ENCODE results near the gene MRPS6.

Gene MRPS6

DNA sequence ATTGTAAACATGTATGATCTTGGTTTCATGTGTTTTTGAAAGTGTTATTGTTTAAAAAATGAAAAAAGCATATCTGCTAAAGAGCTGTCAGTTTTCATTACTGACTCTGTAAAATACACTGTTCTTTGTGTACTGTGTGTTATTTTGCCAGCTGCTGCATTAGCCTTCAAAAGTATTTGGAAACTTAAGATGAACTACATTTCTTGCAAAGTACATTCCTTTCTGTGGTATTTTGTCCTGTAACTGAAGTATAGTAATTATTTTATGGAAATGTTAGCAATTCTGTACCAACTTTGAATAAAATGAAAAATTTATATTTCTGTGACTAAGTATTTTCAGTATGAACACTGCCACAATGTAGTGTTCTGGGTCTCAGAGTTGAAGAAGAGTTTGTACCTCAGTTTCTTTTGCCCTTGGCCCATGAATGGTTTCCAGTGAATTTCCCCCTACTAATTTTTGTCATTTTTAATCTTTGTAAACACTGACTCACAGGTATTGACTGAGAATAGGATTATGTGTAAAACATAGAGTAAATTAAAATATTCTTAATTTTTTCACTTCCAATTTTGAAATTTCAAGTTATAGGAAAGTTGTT, 32.7 kb downstream of the MRPS6 start:
- FAIRE-seq, result peak; percentile 58

- FAIRE-seq, result no peak
Observed at GRCh38 chr21:34107606-34108005, 34.2 kb downstream of the MRPS6 start.

DNA sequence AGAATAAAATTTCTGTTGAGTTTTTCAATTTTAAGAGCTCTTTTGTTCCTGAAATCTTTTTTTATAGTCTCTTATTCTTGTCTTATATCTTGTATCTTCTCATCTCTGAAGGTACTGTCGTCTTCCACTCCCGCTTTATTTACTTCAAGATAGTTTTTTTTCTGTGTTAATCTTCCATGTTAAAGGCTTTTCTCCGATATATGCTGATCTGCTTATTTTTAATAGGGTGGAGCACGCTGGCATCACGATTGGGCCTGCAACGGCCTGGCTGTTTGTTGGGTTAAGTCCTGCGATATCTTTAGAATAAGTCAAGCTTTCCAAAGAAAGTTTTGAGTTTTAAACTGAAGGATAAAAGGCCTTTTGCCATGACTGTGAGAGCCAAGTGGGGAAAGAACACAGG, 35.7 kb downstream of the MRPS6 start:
- no peak for FAIRE-seq

DNA sequence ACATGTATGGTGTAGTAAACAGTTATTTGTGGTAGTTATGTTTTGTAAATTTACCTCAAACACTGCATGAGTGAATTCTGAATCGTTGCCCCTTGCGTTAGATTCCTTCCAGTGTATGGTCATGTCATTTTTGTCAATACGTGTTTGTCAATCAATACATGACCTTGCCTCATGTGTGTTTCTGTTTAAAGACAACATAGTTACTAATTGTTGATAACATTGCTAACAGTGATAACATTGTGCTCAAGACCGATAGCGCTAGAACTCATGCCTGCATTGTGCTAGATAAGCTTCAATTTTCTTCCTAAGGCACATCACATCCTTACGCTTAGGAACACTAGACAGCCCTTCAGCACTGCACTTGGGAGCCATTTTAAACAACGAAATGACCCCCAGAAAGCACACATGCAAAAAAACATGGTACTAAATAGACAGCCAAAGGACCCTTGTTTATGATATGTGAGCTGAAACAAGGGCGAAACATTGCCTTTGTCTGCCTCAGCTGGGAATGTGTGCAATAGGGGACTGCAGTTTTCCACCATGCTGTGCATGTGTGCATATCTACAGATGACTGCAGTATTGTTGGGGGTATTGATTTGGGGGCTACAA, 37.3 kb downstream of the MRPS6 start:
- FAIRE-seq, result no peak

DNA sequence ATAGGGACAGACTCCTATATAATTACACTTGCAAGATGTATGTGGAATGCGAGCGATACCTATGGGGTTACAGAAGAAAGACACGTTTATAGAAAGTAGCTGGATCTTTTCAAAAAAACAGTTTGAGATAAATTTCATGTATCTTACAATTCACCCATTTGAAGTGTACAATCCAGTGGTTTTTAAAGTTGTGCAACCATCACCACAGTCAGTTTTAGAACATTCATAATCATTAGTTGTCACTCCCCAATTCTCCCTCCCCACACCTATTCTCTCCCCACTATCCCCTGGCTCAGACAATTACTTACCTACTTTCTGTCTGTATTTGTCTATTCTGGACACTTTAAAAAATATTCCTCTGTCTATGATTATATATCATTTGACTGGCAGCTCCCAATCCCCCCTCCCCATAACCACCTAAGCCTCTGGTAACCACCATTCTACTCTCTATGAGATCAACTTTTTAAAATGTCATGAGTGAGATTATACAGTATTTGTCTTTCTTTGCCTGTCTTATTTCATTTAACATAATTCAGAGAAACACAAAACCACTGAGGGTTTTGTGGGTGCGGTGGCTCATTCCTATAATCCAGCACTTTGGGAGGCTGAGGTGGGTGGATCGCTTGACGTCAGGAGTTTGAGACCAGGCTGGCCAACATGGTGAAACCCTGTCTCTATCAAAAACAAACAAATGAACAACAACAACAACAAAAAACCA, 39.1 kb downstream of the MRPS6 start:
- FAIRE-seq, result no peak

GRCh38 chr21:34113842-34114241, 40.5 kb downstream of the MRPS6 start:
- no peak for FAIRE-seq

DNA sequence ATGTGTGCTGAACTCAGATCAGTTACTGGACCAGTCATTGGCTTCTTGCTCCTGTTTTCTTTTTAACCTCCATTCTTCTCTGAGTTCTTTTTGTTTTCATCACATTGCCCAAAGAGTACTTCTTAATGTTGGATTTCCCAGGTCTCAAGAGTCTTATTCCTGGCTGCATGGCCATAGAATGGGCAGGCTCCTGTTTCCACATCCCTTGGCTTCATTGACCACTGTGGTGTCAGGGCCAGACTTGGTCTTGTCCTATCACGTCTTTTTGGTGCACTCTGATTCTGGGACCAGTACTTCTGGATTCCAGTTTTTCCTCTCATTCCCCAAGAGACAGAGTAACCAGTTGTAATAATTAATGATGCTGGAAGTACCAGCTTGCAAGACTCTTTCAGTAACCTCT, 41.8 kb downstream of the MRPS6 start:
- FAIRE-seq, result no peak

DNA sequence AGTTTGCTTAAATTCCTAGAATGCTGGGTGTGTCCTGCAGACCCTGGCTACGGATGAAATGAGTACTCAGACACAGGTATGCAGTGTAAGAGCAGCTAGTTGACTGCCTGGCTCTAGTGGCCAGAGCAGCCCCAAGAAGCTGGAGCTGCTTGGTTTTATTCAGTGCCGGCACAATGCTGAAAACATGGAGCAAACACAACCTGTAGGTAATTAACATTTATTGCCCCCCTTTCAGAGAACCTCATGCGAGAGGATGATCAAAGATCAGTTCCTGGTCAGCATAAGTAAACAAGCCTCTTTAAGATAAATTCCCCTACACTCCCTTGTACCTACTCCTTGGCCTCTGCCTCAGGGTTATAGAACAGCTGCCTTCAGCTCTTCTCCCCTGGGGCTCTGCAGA, 43.2 kb downstream of the MRPS6 start:
- FAIRE-seq, result no peak

- FAIRE-seq, result no peak
Observed at GRCh38 chr21:34120867-34121266, 47.5 kb downstream of the MRPS6 start.

DNA sequence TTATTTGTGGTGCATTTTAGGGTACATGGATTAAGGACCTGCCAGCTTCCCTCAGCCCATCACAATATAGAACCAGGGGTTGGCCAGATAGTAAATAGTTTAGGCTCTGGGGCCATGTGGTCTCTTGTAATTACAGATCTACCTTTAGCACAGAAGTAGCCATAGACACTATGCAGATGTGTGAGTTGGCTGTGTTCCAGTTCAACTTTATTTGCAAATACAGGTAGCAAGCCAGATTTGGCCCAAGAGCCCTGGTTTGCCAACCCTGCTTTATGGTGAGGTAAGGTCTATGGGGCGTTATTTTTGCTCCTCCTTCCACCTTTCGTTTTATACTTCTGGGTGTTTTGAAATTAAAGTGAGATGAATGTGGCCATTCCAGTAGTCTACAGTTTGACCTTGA, 48.7 kb downstream of the MRPS6 start:
- no peak for FAIRE-seq

DNA sequence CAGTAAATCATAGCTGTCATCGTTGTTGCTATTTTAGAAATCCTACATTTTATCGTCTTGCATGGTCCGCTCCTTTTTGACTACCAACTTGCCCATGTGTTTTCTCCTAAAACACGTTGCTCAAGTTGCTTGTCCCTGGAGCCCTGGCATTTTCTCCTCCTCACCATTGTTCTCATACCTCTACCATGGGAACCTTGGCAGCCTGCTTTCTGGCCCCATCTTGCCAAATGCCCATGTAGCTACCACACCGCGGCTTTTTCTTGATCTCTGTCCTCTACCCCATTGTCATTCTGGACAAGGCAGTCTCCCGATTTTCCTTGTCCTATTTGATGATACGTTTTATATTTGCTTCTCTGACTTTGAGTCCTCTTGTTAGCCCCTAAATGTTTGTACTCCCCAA, 50.2 kb downstream of the MRPS6 start:
- FAIRE-seq, result no peak

DNA sequence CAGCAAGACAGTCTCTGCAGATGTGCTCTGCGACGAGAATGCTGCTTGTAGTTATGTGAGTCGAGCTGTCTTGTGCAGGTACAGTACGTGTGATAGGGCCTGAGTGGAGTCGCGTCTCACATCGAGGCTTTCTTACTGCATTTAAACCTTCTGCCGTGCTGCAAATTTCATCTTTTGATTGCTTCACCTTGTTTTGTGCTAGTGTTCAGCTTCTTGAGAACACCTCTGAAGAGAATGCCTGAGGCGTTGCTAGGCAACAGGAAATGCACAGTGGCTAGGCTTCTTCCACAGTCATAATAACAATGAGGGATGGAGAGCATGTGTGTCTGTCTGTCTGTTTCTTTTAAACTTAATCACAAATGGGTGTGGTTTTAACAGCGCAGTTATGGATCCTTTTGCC, 52.9 kb downstream of the MRPS6 start:
- no peak for FAIRE-seq

DNA sequence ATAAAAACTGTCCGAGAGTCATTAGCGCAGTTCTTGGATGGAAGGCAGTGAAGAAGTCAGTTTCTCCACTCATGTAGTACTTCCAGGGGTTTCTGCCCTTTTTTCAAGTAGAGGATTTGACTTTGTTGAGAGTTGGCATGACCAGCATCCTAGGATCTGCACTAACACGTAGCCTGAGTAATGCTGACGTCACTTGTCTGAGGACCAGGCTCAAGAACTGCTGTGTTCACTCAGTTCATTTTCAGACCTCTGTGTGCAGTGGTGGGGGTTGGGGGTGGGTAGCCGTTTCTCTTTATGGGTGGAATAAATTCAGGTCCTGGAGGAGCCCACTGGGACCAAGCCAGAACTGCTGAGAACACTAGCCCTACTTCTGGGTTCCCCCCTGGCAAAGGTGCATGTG, 53.3 kb downstream of the MRPS6 start:
- FAIRE-seq, result no peak

DNA sequence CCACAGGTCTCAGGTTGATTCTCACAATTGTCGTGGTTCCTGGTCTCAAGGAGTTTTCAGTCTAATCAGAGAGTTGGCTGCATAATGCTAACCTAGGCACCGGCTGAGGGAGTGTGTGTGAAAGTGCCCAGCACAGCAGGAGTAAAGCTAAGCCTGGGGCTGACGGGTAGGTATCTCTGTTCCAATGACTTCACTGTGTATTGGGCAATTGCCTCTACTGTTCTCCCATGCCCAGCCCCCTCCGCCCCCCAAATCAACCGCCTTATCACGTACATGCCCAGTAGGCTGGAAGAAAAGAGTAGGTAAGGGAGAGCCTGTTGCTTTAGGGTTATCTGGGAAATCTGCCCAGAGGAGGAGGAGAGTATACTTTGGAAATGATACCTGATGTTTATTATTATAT, 54.7 kb downstream of the MRPS6 start:
- no peak for FAIRE-seq

DNA sequence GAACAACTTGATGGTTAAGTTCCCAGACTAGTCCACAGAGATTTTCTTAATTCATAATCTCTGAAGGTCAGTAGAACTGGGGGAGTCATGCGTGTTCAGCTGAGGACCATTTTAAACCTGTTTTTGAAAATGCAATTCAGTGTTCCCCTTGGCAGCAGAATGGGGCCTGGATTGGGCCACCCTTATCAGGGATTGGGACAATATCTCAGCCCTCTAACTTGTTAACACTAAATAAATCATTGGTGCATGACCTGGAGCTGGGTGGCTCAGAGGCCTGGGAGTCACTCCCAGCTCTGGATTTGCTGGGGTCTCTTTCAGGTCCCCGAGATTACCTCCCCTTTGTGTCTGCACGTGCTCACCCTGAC, 55.3 kb downstream of the MRPS6 start:
- no peak for FAIRE-seq

DNA sequence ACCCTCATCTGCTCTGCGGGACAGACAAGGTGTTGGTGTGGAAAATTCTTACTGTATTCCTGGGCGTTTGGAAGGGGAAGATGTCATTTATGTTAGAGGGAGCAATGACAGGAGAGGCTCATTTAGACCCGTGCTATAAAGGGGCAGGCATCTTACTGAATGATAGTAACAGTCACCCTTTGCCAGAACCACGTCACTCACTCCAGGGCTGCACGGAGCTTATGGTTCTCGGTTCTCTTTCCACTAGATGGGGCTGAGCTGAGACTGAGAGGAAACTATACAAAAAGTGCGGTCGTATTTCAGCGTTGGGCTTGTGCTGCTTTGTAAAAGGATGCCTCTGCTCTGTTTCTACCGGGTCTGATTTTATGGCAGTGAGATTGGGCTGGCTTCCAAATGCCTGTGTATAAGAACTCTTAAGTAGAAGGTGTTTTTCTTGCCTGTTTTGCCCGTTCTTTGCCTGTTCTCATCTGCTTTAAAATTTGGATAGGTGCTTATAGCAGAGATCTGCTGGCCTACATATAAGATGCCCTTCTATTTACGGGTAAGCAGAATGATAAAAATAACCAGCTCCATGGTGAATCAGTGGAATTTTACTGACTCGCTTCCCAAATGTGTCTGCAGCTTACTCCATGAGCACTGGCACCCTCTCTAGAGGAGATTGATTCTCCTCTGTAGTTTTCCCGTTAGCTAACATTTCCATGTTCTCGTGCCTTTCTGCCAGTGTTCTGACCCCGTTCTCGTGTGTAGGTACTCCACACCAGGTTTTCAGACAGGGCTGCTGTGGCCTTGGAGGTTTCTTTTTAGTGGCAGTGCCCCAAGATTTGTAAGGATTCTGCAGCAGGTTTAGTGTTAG, 55.9 kb downstream of the MRPS6 start:
- no peak for FAIRE-seq

DNA sequence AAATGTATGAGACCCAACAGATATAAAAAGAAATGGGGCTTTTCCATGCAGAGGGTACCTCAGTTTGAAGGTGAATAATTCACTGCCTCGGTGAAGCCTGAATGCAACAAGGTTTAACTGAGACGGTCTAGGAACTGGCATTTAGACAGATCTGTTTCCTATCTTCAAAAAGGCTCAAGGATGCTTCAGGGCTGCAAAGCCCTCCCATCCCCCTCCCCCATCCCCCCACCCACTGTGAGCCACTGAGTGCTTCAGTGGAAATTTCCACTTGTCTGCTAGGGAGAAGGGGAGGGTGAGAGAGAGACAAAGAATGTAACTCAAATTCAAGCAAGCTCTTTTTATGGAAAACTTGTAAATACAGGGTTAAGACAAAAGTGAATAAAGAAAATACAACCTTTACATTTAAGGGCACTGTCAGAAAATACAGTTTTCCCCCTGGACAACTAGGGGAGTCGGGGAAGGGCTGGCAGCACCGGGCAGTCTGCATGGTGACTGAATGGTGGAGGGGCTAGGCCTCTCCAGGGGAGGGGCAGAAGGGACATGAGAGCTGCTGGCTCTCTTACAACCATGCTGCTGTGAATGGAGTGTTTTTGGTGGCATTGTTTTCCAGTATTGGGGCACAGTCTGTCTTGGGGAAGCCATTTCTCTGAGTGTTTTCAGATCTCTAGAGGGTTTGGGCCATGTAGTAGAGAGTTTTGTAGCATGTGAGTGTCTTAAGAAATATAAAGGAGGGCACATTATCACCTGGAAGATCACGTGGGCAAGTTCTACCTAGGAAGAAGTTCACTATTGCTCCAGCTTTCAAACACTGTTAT, 56.7 kb downstream of the MRPS6 start:
- FAIRE-seq, result no peak

GRCh38 chr21:34130716-34130985, 57.3 kb downstream of the MRPS6 start:
- no peak for FAIRE-seq

- no peak for FAIRE-seq
Observed at GRCh38 chr21:34131586-34131985, 58.2 kb downstream of the MRPS6 start.

DNA sequence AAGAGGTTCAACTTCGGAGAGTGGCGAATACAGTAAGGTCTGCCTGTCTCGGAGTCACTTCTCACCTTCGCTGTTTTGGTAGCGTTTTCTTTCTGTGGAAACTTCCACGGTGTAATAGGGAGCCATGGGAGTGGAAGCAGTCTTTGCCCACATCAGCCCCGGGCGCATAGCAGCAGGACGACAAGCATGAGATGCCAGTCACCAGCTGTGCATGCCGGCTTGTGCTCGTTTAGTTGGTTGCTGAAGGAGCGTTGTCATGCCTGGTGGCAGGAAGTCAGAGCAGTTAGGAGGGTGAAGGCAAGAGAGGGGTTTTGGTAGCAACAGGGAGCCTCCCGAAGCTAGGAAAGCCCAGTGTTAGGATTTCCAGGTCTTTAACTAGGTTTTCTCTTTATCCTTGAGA, 58.8 kb downstream of the MRPS6 start:
- no peak for FAIRE-seq

DNA sequence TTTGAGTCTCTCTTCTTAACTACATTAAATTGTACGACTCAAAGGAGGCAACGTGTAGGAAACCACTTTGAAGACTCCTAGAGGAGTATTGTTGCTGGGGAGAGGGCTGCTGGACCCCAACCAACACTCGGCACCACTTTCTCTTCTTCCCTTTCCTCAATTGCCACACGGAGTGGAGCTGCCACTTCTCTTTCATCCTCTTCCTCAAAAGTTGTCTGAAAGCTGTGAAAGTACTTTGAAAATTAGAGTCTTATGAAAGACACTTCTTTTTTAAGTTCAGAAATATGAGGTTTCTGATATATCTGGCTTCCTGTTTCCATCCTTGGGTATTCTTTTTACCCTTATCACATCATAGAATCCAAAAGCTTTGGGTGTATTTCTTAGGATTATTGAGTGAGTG, 59.5 kb downstream of the MRPS6 start:
- no peak for FAIRE-seq

GRCh38 chr21:34133392-34133791, 60.0 kb downstream of the MRPS6 start:
- FAIRE-seq, result no peak

- no peak for FAIRE-seq
Observed at GRCh38 chr21:34133802-34134201, 60.4 kb downstream of the MRPS6 start.
